ENCODE data around the gene ZNF689. TPM values are rescaled to one million over a fixed set of nuclear protein-coding genes. Genes with fewer than 3 reads are reported as not detected.

ZNF689 gene
- total RNA-seq, 2 experiments from 2014 or later: 10.7 to 11.5 TPM

DNA sequence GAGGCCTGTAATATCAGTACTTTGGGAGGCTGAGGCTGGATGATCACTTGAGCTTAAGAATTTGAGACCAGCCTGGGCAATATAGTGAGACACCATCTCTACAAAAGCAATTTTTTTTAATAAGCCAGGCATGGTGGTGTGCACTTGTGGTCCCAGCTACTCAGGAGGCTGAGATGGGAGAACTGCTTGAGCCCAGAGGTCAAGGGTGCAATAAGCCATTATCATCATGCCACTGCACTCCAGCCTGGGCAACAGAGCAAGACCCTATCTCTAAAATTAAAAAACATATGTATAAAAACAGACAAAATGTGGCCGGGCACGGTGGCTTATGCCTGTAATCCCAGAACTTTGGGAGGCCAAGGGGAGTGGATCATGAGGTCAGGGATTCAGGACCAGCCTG is 21.5 kb downstream of the ZNF689 start:
- intact Hi-C loops (cut with micrococcal nuclease): no loop called here
- Mint-ChIP-seq H3K27ac (no peak overlapping the region), H3K4me1 (ENCODE audit: low read depth) (peaks cover 20% of the 10 kb centered on the region), H3K27me3 (ENCODE audit: low read depth) (no peaks in the 10 kb centered on the region), H3K4me3 (no peak overlapping the region), H3K9me3 (no peaks in the 10 kb centered on the region), H3K36me3 (ENCODE audit: low read depth) (peaks cover 13% of the 10 kb centered on the region)
- DNase-seq: no peak
- CTCF ChIA-PET: interaction anchor here (0.6 kb wide), 1 partner anchor 9 kb away, joined by 3 read pairs; no protein-coding TSS in a partner anchor

DNA sequence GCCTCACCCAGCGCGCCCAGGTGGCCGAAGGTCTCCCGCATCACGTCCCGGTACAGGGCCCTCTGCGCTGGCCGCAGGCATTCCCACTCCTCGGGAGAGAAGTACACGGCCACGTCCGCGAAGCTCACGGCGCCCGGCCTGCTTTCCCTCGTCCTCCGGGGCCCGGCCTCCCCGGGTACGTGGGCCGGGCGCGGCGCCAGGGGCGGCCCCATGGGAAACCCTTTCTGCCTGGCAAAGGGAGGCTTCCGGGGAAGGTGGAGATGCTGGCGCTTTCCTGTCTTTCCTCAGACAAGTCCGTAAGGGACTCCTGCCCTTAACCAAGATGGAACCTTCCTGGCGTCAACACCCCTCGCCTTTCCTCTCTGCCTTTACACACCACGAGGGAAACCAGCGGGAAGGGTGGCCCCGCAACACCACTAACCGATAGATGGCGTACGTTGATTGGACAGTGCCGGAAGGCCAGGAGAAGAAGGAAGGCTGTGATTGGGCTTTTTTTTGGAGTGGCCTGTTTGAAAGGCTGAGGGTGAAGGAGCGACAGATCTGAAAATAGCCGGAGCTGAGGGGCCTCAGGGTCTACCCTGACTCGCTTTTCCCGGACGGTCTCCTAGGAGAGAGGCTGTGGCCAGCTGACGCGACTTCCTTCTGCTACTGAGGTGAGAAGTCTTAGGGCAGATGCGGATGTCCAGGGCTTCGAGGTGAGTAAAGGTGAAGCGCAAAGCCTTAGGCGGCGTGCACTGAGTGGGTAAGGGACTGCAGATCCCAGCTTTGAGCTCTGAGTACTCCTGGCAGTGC is 24.6 kb downstream of the ZNF689 start, which contains the start of gene ZNF785:
Gene ZNF785, minus strand, starts transcription at position 298 of the 792 bp plus-strand sequence. Its CDS starts 86 bp downstream, at position 212.
- peak; percentile 98 for DNase-seq
- Mint-ChIP-seq H3K27ac (peak within 1 kb of the TSS; percentile 90), H3K4me3 (peak within 1 kb of the TSS; percentile 90), H3K27me3 (ENCODE audit: low read depth) (no peaks in the 10 kb centered on the region), H3K9me3 (no peaks in the 10 kb centered on the region), H3K4me1 (ENCODE audit: low read depth) (peaks cover 32% of the 10 kb centered on the region), H3K36me3 (ENCODE audit: low read depth) (peaks cover 26% of the 10 kb centered on the region)
- intact Hi-C loops (cut with micrococcal nuclease): loop anchor here (1.0 to 2.0 kb wide), 8 partner anchors 13 to 155 kb away; partner anchors contain the start of genes DCTPP1, PRR14, ZNF689 and ZNF747
- CTCF ChIA-PET: interaction anchor here (0.8 to 2.6 kb wide), 7 partner anchors 13 to 168 kb away, joined by 3 to 11 read pairs (median 7); partner anchors contain the start of genes ZNF688 and ZNF747

DNA sequence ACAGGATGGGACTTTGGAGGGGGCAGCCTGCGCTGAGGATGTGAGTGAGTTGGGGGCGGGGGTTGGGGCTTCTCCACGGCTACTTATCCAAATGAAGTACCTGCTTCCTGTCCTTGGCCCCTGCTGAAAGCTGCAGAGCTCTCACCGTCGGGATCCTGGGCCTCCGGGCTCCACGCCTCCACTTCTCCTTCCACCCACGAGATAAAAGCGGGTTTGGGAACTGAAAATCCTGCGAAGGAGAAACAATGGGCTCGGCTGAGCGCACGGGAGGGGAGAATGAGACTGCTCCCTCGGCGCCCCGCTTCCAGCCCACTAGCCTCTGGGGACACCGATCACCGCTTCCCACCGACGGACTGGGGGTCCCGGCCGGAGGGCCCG is 25.2 kb downstream of the ZNF689 start:
- CTCF ChIA-PET: interaction anchor here (0.8 to 2.0 kb wide), 7 partner anchors 9 to 136 kb away, joined by 3 to 11 read pairs (median 3); partner anchors contain the start of genes ZNF688 and ZNF764
- peaks cover 26% of the 10 kb centered on the region for H3K36me3 Mint-ChIP-seq (ENCODE audit: low read depth)
- H3K27ac Mint-ChIP-seq: peak overlapping the region; percentile 81
- no peaks in the 10 kb centered on the region for H3K9me3 Mint-ChIP-seq
- intact Hi-C loops (cut with micrococcal nuclease): loop anchor here (1.0 to 2.0 kb wide), 8 partner anchors 13 to 155 kb away; partner anchors contain the start of genes DCTPP1, PRR14, ZNF689 and ZNF747
- H3K4me3 Mint-ChIP-seq: peak overlapping the region; percentile 90
- no peaks in the 10 kb centered on the region for H3K27me3 Mint-ChIP-seq (ENCODE audit: low read depth)
- H3K4me1 Mint-ChIP-seq (ENCODE audit: low read depth): peaks cover 32% of the 10 kb centered on the region
- peak; percentile 37 for DNase-seq

DNA sequence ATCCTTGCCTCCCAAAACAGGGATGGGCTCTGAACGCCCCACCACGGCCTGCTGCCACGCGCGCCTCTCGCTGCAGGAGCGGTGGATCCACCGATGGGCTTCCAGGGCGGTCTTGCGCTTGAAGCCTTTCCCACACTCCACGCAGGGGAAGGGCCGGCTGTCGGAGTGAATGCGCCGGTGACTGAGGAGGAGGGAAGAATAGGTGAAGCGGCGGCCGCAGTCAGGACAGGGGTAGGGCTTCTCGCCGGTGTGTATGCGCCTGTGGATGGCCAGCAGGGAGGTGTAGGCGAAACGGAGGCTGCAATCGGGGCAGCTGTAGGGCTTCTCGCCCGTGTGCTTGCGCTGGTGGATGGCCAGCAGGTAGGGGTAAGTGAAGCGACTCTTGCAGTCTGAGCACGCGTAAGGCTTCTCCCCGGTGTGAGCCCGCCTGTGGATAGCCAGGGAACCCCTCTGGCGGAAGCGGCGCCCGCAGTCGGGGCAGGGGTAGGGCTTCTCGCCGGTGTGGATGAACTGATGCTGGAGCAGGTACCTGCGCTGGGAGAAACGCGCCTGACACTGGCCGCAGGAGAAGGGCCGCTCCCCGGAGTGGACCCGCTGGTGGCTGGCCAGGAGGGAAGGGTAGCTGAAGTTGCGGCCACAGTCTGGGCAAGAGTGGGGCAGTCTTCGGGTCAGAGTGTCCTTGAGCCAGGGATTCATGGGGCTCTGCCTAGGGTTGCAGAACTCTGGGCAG is 27.4 kb downstream of the ZNF689 start:
- CTCF ChIA-PET: no interaction called here

DNA sequence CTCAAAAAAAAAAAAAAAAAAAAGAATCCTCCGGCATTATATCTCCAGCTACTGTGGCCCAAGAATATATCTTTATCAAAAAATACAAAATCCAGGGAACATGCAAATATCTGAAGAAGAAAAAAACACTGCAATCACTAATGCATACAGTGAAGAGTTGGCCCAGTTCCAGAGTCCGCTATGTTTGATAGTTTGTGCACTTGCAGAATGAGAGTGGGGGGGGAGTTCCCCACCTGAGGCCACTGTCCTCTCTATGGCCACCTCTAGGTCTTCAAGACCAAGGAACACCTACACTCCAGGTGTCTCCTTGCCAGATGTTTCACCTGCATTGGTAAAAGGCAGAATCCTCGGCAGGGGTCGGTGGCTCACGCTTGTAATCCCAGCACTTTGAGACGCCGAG is 28.7 kb downstream of the ZNF689 start:
- no peak for DNase-seq
- H3K27me3 Mint-ChIP-seq (ENCODE audit: low read depth): no peaks in the 10 kb centered on the region
- H3K9me3 Mint-ChIP-seq: no peaks in the 10 kb centered on the region
- no peak overlapping the region for H3K4me3 Mint-ChIP-seq
- CTCF ChIA-PET: no interaction called here
- H3K36me3 Mint-ChIP-seq (ENCODE audit: low read depth): peaks cover 25% of the 10 kb centered on the region
- intact Hi-C loops (cut with micrococcal nuclease): no loop called here
- H3K4me1 Mint-ChIP-seq (ENCODE audit: low read depth): peaks cover 23% of the 10 kb centered on the region
- no peak overlapping the region for H3K27ac Mint-ChIP-seq

More for the DNA sequence above, 27.4 kb downstream of the ZNF689 start:
- H3K4me1 Mint-ChIP-seq (ENCODE audit: low read depth): peaks cover 32% of the 10 kb centered on the region
- H3K4me3 Mint-ChIP-seq: no peak overlapping the region
- H3K36me3 Mint-ChIP-seq (ENCODE audit: low read depth): peaks cover 32% of the 10 kb centered on the region
- H3K27ac Mint-ChIP-seq: no peak overlapping the region
- DNase-seq: no peak
- no peaks in the 10 kb centered on the region for H3K9me3 Mint-ChIP-seq
- H3K27me3 Mint-ChIP-seq (ENCODE audit: low read depth): no peaks in the 10 kb centered on the region
- intact Hi-C loops (cut with micrococcal nuclease): no loop called here

DNA sequence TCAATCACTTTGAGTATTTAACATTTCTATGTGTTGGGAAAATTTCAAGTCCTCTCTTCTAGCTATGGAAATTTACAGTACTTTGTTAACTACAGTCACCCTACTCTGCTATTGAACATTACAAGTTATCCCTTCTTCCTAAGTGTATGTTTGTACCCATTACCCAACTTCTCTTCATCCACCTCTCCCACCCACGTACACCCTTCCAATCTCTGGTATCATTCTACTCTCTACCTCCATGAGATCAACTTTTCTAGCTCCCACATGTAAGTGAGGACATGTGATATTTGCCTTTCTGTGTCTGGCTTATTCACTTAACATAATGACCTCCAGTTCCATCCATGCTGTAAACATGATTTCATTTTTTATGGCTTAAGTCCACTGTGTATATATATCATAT is 35.5 kb downstream of the ZNF689 start:
- H3K36me3 Mint-ChIP-seq (ENCODE audit: low read depth): peaks cover 12% of the 10 kb centered on the region
- DNase-seq: no peak
- intact Hi-C loops (cut with micrococcal nuclease): no loop called here
- no peaks in the 10 kb centered on the region for H3K9me3 Mint-ChIP-seq
- H3K4me3 Mint-ChIP-seq: no peak overlapping the region
- H3K4me1 Mint-ChIP-seq (ENCODE audit: low read depth): peaks cover 34% of the 10 kb centered on the region
- CTCF ChIA-PET: interaction anchor here (0.6 to 1.3 kb wide), 3 partner anchors 18 to 24 kb away, joined by 3 to 6 read pairs (median 5); no protein-coding TSS in a partner anchor
- no peaks in the 10 kb centered on the region for H3K27me3 Mint-ChIP-seq (ENCODE audit: low read depth)
- no peak overlapping the region for H3K27ac Mint-ChIP-seq

DNA sequence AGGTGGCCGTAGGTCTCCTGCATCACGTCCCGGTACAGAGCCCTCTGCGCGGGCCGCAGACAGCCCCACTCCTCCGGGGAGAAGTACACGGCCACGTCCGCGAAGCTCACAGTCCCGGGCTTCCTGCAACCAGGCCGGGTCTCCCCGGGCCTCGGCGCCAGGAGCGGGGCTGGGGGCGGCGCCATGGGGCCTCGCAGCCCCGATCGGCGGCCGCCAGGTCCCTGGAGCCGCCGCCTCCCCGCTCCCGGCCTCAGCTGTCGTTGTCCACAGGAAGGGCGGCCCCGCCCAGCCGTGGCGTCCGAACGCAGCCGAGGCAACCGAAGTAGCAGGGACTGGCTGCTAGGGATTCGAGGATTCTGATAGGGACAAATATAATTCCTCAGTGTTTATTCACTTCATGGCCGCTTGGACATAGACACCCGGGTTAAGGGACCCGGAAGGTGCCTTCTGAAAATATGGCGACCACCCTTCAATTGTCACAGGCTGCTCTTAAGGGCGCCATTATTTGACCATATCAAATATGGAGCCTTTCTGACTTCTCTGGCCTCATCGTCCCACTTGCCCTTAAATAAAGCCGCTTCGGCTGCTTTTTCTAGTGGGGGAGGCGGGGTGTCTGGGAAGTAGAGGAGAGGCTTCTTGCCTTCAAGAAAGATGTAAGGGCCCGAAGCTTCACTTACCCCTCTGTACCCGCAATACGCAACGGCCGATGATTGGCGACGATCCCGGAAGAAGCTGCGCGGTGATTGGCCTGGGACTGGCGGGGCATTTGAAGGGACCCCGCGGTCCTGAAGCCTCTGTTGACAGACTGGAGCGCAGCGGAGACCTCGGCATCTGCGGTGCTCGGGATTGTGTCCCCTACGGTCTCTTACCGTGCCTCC is 38.5 kb downstream of the ZNF689 start, which contains the start of gene ZNF688:
Gene ZNF688, minus strand, starts transcription at position 270 of the 878 bp plus-strand sequence. Its CDS starts 85 bp downstream, at position 185.
- intact Hi-C loops (cut with micrococcal nuclease): loop anchor here (1.0 kb wide), 9 partner anchors 13 to 141 kb away; partner anchors contain the start of genes DCTPP1, FBRS, PRR14 and SEPHS2
- CTCF ChIA-PET: interaction anchor here (0.8 to 2.7 kb wide), 12 partner anchors 11 to 142 kb away, joined by 3 to 11 read pairs (median 4); partner anchors contain the start of genes DCTPP1, ZNF747 and ZNF785
- peaks cover 4% of the 10 kb centered on the region for H3K36me3 Mint-ChIP-seq (ENCODE audit: low read depth)
- no peaks in the 10 kb centered on the region for H3K9me3 Mint-ChIP-seq
- H3K27ac Mint-ChIP-seq: peak within 1 kb of the TSS; percentile 94
- peaks cover 59% of the 10 kb centered on the region for H3K4me1 Mint-ChIP-seq (ENCODE audit: low read depth)
- H3K27me3 Mint-ChIP-seq (ENCODE audit: low read depth): no peaks in the 10 kb centered on the region
- peak; percentile 94 for DNase-seq
- peak within 1 kb of the TSS; percentile 89 for H3K4me3 Mint-ChIP-seq

DNA sequence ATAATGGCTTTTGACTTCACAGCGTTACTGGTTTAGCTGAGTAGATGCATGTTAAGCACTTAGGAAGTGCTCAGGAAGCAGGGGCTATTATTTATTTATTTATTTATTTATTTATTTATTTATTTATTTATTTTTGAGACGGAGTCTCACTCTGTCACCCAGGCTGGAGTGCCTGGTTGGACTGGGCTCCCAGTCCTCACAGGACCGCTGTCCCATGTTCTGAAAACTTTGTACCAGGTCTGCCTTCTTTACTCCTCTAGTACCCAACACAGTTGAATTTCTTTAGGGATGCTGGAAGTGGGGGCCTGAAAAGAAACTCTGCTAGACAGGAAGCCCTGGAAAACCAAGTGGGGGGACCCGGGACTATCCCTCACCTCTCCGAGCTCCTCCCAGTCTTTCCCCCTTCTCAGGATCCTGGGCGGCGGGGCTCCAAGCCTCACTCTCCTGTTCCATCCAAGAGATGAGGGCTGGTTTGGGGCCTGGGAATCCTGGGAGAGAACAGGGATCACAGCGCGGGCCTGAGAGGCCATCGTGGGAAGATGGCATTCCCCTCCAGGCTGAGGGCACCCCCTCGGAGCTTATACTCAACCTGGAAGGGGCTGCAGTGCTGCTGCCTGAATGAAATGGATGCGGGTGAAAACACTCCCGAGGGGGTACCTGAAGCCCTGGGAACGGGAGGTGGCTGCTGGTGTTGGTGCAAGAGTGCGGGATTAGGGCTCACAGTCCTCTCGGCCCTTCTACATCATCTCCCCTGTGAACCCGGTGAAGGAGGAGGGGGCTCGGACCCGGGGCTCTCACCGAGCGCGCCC is 39.3 kb downstream of the ZNF689 start:
- H3K4me1 Mint-ChIP-seq (ENCODE audit: low read depth): peaks cover 62% of the 10 kb centered on the region
- intact Hi-C loops (cut with micrococcal nuclease): loop anchor here (1.0 kb wide), 1 partner anchor 39 kb away; the partner anchor contains the start of gene ZNF689
- CTCF ChIA-PET: interaction anchor here (1.0 to 2.7 kb wide), 6 partner anchors 14 to 141 kb away, joined by 3 to 11 read pairs (median 6); partner anchors contain the start of genes DCTPP1, ZNF747 and ZNF785

DNA sequence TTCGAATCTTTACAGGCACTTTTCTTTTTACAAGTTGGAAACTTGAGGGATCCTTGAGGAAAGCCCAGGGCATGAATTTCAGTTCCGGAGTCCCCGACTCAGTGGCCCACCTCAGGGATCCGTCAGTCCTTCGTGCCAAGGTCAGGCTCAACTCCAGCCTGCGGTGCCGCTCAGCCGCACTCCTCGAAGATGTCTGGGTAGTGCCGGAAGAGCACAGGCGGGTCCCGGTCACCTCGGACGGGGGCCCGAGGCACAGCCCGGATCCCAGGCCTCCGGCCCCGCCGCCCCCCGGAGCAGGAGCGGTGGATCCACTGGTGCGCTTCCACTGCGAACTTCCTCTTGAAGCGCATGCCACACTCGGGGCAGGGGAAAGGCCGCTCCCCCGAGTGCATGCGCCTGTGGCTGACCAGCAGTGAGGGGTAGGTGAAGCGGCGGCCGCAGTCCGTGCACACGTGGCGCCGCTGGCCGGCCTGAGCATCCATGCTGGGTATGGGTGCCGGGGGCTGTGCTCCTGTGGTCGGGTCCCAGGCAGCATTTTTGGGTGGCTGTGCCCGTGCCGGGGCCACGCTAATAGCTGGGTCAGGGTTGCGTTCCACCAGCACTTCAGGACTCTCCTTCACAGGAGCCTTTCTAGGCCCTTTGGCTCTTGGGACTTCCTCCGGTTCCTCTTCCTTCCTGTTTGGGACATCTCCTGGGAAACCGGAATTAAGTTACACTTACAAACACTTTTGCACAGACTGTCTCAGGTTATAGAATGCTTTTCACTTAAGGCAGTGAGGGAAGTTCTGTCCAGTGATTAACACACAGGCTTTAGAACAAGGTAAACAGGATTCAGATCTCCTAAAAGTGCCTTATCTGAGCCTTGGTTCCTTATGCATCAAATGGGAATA is 40.2 kb downstream of the ZNF689 start:
- no peak for DNase-seq
- Mint-ChIP-seq H3K27ac (peak overlapping the region; percentile 21), H3K27me3 (ENCODE audit: low read depth) (no peaks in the 10 kb centered on the region), H3K4me3 (peak overlapping the region; percentile 4), H3K4me1 (ENCODE audit: low read depth) (peaks cover 55% of the 10 kb centered on the region), H3K36me3 (ENCODE audit: low read depth) (peaks cover 4% of the 10 kb centered on the region), H3K9me3 (no peaks in the 10 kb centered on the region)
- CTCF ChIA-PET: interaction anchor here (1.1 to 2.7 kb wide), 3 partner anchors 15 to 140 kb away, joined by 4 to 11 read pairs (median 4); partner anchors contain the start of genes DCTPP1 and ZNF785
- intact Hi-C loops (cut with micrococcal nuclease): no loop called here

More for the DNA sequence above, 39.3 kb downstream of the ZNF689 start:
- Mint-ChIP-seq H3K36me3 (ENCODE audit: low read depth) (peaks cover 4% of the 10 kb centered on the region), H3K27me3 (ENCODE audit: low read depth) (no peaks in the 10 kb centered on the region), H3K4me3 (peak overlapping the region; percentile 81), H3K27ac (peak overlapping the region; percentile 90), H3K9me3 (no peaks in the 10 kb centered on the region)
- no peak for DNase-seq

DNA sequence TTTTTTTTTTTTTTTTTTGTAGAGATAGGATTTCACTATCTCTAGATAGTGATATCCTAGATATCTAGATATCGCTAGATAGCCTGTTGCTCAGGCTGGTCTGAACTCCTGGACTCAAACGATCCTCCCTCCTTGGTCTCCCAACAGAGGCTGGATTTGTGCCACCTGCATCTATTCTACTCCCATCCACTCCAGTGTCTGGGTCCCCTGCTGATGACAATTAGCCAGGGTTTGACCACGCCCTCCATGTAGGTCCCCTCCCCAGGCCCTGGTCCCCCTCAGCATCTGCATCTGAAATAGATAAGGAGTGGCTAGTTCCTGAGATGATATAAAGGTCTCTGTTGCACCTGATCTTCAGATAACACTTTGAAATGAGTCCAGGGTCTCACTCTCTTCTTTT is 40.9 kb downstream of the ZNF689 start:
- no peaks in the 10 kb centered on the region for H3K9me3 Mint-ChIP-seq
- no peaks in the 10 kb centered on the region for H3K27me3 Mint-ChIP-seq (ENCODE audit: low read depth)
- H3K4me3 Mint-ChIP-seq: no peak overlapping the region
- H3K36me3 Mint-ChIP-seq (ENCODE audit: low read depth): no peaks in the 10 kb centered on the region
- intact Hi-C loops (cut with micrococcal nuclease): no loop called here
- H3K27ac Mint-ChIP-seq: peak overlapping the region; percentile 71
- H3K4me1 Mint-ChIP-seq (ENCODE audit: low read depth): peaks cover 51% of the 10 kb centered on the region
- CTCF ChIA-PET: interaction anchor here (1.5 to 1.8 kb wide), 2 partner anchors 12 to 34 kb away, joined by 5 to 11 read pairs; no protein-coding TSS in a partner anchor
- no peak for DNase-seq
